HFFc6 (cell line): ENCODE data around the gene SOX10. TPM values are rescaled to one million over a fixed set of nuclear protein-coding genes. Genes with fewer than 3 reads are reported as not detected.

Source experiments
- DNase-seq: peaks from one replicate; pipeline ENCODE4 v3.0.0-alpha.2; 2018
- H3K27ac Mint-ChIP-seq: 2 replicates; pipeline ENCODE4 v1.8.0; 2020; ENCODE audit warnings: mild to moderate bottlenecking, mixed read lengths
- H3K27me3 Mint-ChIP-seq: 2 replicates; pipeline ENCODE4 v1.8.0; 2021; ENCODE audit warnings: mild to moderate bottlenecking, moderate library complexity, mixed read lengths; ENCODE audit not compliant: insufficient read depth
- H3K36me3 Mint-ChIP-seq: 2 replicates; pipeline ENCODE4 v1.8.0; 2021; ENCODE audit warnings: low read depth, mixed read lengths
- H3K4me1 Mint-ChIP-seq: 2 replicates; pipeline ENCODE4 v1.8.0; 2020; ENCODE audit warnings: low read depth, mixed read lengths
- H3K4me3 Mint-ChIP-seq: 2 replicates; pipeline ENCODE4 v1.8.0; 2020; ENCODE audit warnings: mild to moderate bottlenecking, moderate library complexity, mixed read lengths
- H3K9me3 Mint-ChIP-seq: 2 replicates; pipeline ENCODE4 v1.8.0; 2020; ENCODE audit warnings: mild to moderate bottlenecking, mixed read lengths
- CTCF ChIP-seq: fragments of 200-600 bp; sonication (generic); IDR thresholded peaks from 2 replicates; pipeline ENCODE4 v1.5.0; 2021; ENCODE audit warnings: antibody characterized with exemption, mild to moderate bottlenecking
- total RNA-seq, 6 experiments: library from RNA; stranded (reverse); fragmentation: NEBNext Ultra II Directional; extraction: Animal tissue kit (Norgen Biotek cat#: 25700); gene quantifications; 2 replicates in 1 of 6; 3 replicates in 5 of 6; pipeline ENCODE4 v1.2.3, GENCODE V29; 2021

The SOX10 gene
- total RNA-seq, 6 experiments from 2014 or later = not detected

GRCh38 chr22:38026130-38027111 lies 42.1 kb upstream of the SOX10 start:
- no peaks in the 10 kb centered on the region for H3K9me3 Mint-ChIP-seq
- no peaks in the 10 kb centered on the region for H3K4me1 Mint-ChIP-seq
- no peak for DNase-seq
- no peak for TF ChIP-seq CTCF
- peaks cover 31% of the 10 kb centered on the region for H3K27me3 Mint-ChIP-seq
- no peak overlapping the region for H3K4me3 Mint-ChIP-seq
- H3K36me3 Mint-ChIP-seq = no peaks in the 10 kb centered on the region
- no peak overlapping the region for H3K27ac Mint-ChIP-seq

- no peak for TF ChIP-seq CTCF
- no peak for DNase-seq
- Mint-ChIP-seq H3K36me3 (no peaks in the 10 kb centered on the region), H3K4me3 (no peak overlapping the region), H3K27me3 (peaks cover 37% of the 10 kb centered on the region), H3K4me1 (no peaks in the 10 kb centered on the region), H3K27ac (no peak overlapping the region), H3K9me3 (no peaks in the 10 kb centered on the region)
These were observed 41.2 kb upstream of the SOX10 start for GRCh38 chr22:38025514-38025913.

- Mint-ChIP-seq H3K4me3 (no peak overlapping the region), H3K9me3 (no peaks in the 10 kb centered on the region), H3K4me1 (no peaks in the 10 kb centered on the region), H3K27me3 (peaks cover 34% of the 10 kb centered on the region), H3K36me3 (no peaks in the 10 kb centered on the region), H3K27ac (no peak overlapping the region)
- TF ChIP-seq CTCF = no peak
- DNase-seq = no peak
These were observed 38.7 kb upstream of the SOX10 start for GRCh38 chr22:38023045-38023444.

- TF ChIP-seq CTCF = no peak
- DNase-seq = no peak
- H3K4me1 Mint-ChIP-seq = peaks cover 6% of the 10 kb centered on the region
- no peaks in the 10 kb centered on the region for H3K36me3 Mint-ChIP-seq
- H3K27me3 Mint-ChIP-seq = peaks cover 38% of the 10 kb centered on the region
- H3K4me3 Mint-ChIP-seq = no peak overlapping the region
- no peaks in the 10 kb centered on the region for H3K9me3 Mint-ChIP-seq
- no peak overlapping the region for H3K27ac Mint-ChIP-seq
These were observed 36.9 kb upstream of the SOX10 start for GRCh38 chr22:38021206-38021605.

- no peak for DNase-seq
- TF ChIP-seq CTCF = no peak
- peaks cover 6% of the 10 kb centered on the region for H3K4me1 Mint-ChIP-seq
- no peak overlapping the region for H3K4me3 Mint-ChIP-seq
- no peak overlapping the region for H3K27ac Mint-ChIP-seq
- H3K9me3 Mint-ChIP-seq = no peaks in the 10 kb centered on the region
- H3K27me3 Mint-ChIP-seq = peaks cover 22% of the 10 kb centered on the region
- no peaks in the 10 kb centered on the region for H3K36me3 Mint-ChIP-seq
These were observed 34.8 kb upstream of the SOX10 start for GRCh38 chr22:38018938-38019827.
